Fibroblast of skin of right quadriceps (primary cell): ENCODE measurements around the gene KCNE1.
A peak's percentile ranks its signal among the peaks of the same experiment; 100 is the strongest.
"Not testable (repeated sequence)": the region's sequence is repeated elsewhere in the genome, so short reads cannot be mapped to it uniquely, and the experiment has no call there.

ENCODE experiments used
- DNase-seq: peaks from one replicate; pipeline ENCODE4 v3.0.0-alpha.2; 2013

KCNE1 gene

GRCh38 chr21:34511787-34512455 lies at the start of gene KCNE1:
TSS of gene KCNE1 (minus strand) at chr21:34512210. CDS start at chr21:34449634, 62,576 bp downstream.
- DNase-seq: no peak

- DNase-seq: no peak
Observed at GRCh38 chr21:34561806-34562205, 49.8 kb upstream of the KCNE1 start.

- no peak for DNase-seq
Observed at GRCh38 chr21:34560609-34561008, 48.6 kb upstream of the KCNE1 start.

- DNase-seq: no peak
Observed at GRCh38 chr21:34560021-34560420, 48.0 kb upstream of the KCNE1 start.

- DNase-seq: peak; percentile 20
Observed at GRCh38 chr21:34559089-34559631, 47.1 kb upstream of the KCNE1 start.

- DNase-seq: no peak
Observed at GRCh38 chr21:34558166-34558565, 46.2 kb upstream of the KCNE1 start.

GRCh38 chr21:34557261-34557660 lies 45.3 kb upstream of the KCNE1 start:
- DNase-seq: no peak

GRCh38 chr21:34554670-34555069 lies 42.7 kb upstream of the KCNE1 start:
- DNase-seq: not testable (repeated sequence)

GRCh38 chr21:34554227-34554626 lies 42.2 kb upstream of the KCNE1 start:
- DNase-seq: no peak

GRCh38 chr21:34553151-34553952 lies 41.3 kb upstream of the KCNE1 start:
- peak; percentile 94 for DNase-seq

GRCh38 chr21:34552360-34553098 lies 40.5 kb upstream of the KCNE1 start:
- peak; percentile 81 for DNase-seq

GRCh38 chr21:34550182-34550799 lies 38.3 kb upstream of the KCNE1 start:
- DNase-seq: no peak

- DNase-seq: no peak
Observed at GRCh38 chr21:34548781-34549376, 36.9 kb upstream of the KCNE1 start.

- DNase-seq: no peak
Observed at GRCh38 chr21:34546542-34546941, 34.5 kb upstream of the KCNE1 start.

- DNase-seq: peak; percentile 92
Observed at GRCh38 chr21:34545079-34545884, 33.3 kb upstream of the KCNE1 start.

GRCh38 chr21:34544032-34544496 lies 32.1 kb upstream of the KCNE1 start:
- peak; percentile 74 for DNase-seq

- DNase-seq: no peak
Observed at GRCh38 chr21:34543017-34543416, 31.0 kb upstream of the KCNE1 start.

- no peak for DNase-seq
Observed at GRCh38 chr21:34540206-34540605, 28.2 kb upstream of the KCNE1 start.

GRCh38 chr21:34537838-34538237 lies 25.8 kb upstream of the KCNE1 start:
- peak; percentile 40 for DNase-seq

GRCh38 chr21:34536820-34537219 lies 24.8 kb upstream of the KCNE1 start:
- DNase-seq: peak; percentile 63

- DNase-seq: no peak
Observed at GRCh38 chr21:34536311-34536710, 24.3 kb upstream of the KCNE1 start.
